K562 (cell line): ENCODE measurements around the gene KNCN. TPM values are rescaled to one million over a fixed set of nuclear protein-coding genes. Genes with fewer than 3 reads are reported as not detected.

Experiments
- ATAC-seq: fragments of 200-7000 bp; cut with Tn5 transposase; 3 replicates; pipeline ENCODE4 v1.9.1; 2020; ENCODE audit warnings: moderate library complexity
- BruUV-seq: library from RNA; stranded (reverse); fragments of 400-500 nt; replicated peaks from 2 replicates; lab custom pipeline; 2021; lab: Mats Ljungman, UMichigan
- CTCF ChIA-PET: fragments of 300-600 bp; formaldehyde crosslinking; extraction: SDS; loops from one replicate; lab custom pipeline; 2021; ENCODE audit warnings: low intra/inter-chr PET ratio; lab: Yijun Ruan, JAX
- POLR2A ChIA-PET: fragments of 300-600, 350-650 bp; sonication (Branson Sonifier 250); formaldehyde crosslinking; extraction: SDS; loops from one replicate; lab custom pipeline; 2021; ENCODE audit warnings: antibody characterized with exemption, inconsistent platforms; lab: Yijun Ruan, JAX
- DNase-seq, 4 experiments: peaks; one replicate each; pipeline versions ENCODE4 v3.0.0 to v3.0.0-alpha.2; 2011 to 2018; ENCODE audit warnings: low spot score in 3 of 4, mixed read lengths in 3 of 4; ENCODE audit errors: extremely low read depth in 1 of 4
- FAIRE-seq: peaks from 2 replicates; lab custom pipeline; 2011; peaks lifted over from hg19 to GRCh38; lab: Jason Lieb, UNC
- H2AFZ ChIP-seq: 2 replicates; pipeline ENCODE4 v1.6.0; 2011; ENCODE audit warnings: low read depth, low read length, control low read depth, inconsistent platforms
- H3K27ac ChIP-seq: fragments of 200-600 bp; 3 replicates; pipeline ENCODE4 v1.8.0; 2011; ENCODE audit warnings: low read depth, mild to moderate bottlenecking, control low read depth, inconsistent platforms, low read length, moderate library complexity, mixed read lengths; ENCODE audit errors: extremely low read depth
- H3K27me3 ChIP-seq, 2 experiments: fragments of 300-600 bp in 1 of 2; 2 replicates in 1 of 2; 3 replicates in 1 of 2; pipeline versions ENCODE4 v1.6.0 to v1.8.0; 2011; ENCODE audit warnings: inconsistent platforms in 2 of 2, low read length in 2 of 2, mild to moderate bottlenecking in 1 of 2, mixed read lengths in 1 of 2, moderate library complexity in 1 of 2; ENCODE audit not compliant: control insufficient read depth in 2 of 2, insufficient read depth in 2 of 2
- H3K36me3 ChIP-seq: fragments of 300-600 bp; 3 replicates; pipeline ENCODE4 v1.8.0; 2011; ENCODE audit warnings: mild to moderate bottlenecking, low read length, inconsistent platforms; ENCODE audit not compliant: control insufficient read depth, insufficient read depth
- H3K4me1 ChIP-seq, 2 experiments: fragments of 200-600 bp in 1 of 2; replicated peaks in 1 of 2; 2 replicates in 1 of 2; 3 replicates in 1 of 2; pipeline versions ENCODE4 v1.5.1 to v1.8.0; 2011; ENCODE audit warnings: inconsistent platforms in 2 of 2, low read length in 2 of 2, mild to moderate bottlenecking in 1 of 2, mixed read lengths in 1 of 2, moderate library complexity in 1 of 2; ENCODE audit not compliant: control insufficient read depth in 2 of 2, insufficient read depth in 2 of 2
- H3K4me2 ChIP-seq: 2 replicates; pipeline ENCODE4 v1.6.1; 2011; ENCODE audit warnings: low read length, control low read depth, inconsistent platforms, mixed read lengths; ENCODE audit not compliant: insufficient read depth
- H3K4me3 ChIP-seq: fragments of 200-600 bp; sonication (generic), shearing (Covaris generic); 2 replicates; pipeline ENCODE4 v1.5.1; 2016; ENCODE audit warnings: control low read depth, inconsistent platforms
- H3K79me2 ChIP-seq: fragments of 200-600 bp; 3 replicates; pipeline ENCODE4 v1.8.0; 2011; ENCODE audit warnings: low read length, inconsistent platforms; ENCODE audit not compliant: control insufficient read depth, insufficient read depth
- H3K9ac ChIP-seq, 2 experiments: 2 replicates each; pipeline versions ENCODE4 v1.6.0 to v1.6.1; 2011; ENCODE audit warnings: low read depth in 2 of 2, low read length in 2 of 2, control low read depth in 1 of 2, inconsistent platforms in 1 of 2, mild to moderate bottlenecking in 1 of 2, mixed read lengths in 1 of 2; ENCODE audit not compliant: insufficient read depth in 1 of 2
- H3K9me1 ChIP-seq: one replicate; pipeline ENCODE4 v1.6.0; 2011; ENCODE audit warnings: inconsistent platforms, mild to moderate bottlenecking, low read length, moderate library complexity; ENCODE audit not compliant: control insufficient read depth, insufficient read depth
- H3K9me3 ChIP-seq: replicated peaks from 2 replicates; pipeline ENCODE4 v1.5.1; 2011; ENCODE audit warnings: low read depth, low read length, inconsistent platforms; ENCODE audit not compliant: control insufficient read depth, insufficient read depth
- H4K20me1 ChIP-seq: replicated peaks from 2 replicates; pipeline ENCODE4 v1.6.1; 2011; ENCODE audit warnings: low read length, inconsistent platforms, mixed read lengths; ENCODE audit not compliant: control insufficient read depth, insufficient read depth
- KAT2B ChIP-seq: IDR thresholded peaks from one replicate; pipeline ENCODE4 v1.6.1; 2012; ENCODE audit warnings: low read depth, mild to moderate bottlenecking, control low read depth, inconsistent platforms, low read length, moderate library complexity
- MNT ChIP-seq, 2 experiments: fragments of 450-650 bp; conservative IDR thresholded peaks; 2 replicates each; pipeline ENCODE4 v1.6.1; 2017; ENCODE audit warnings: mild to moderate bottlenecking in 2 of 2, moderate library complexity in 2 of 2
- NFE2L1 ChIP-seq: fragments of 450-650 bp; IDR thresholded peaks from 2 replicates; pipeline ENCODE4 v1.6.1; 2016; ENCODE audit warnings: missing genetic modification characterization, low read depth, mild to moderate bottlenecking, missing compliant biosample characterization, moderate library complexity, borderline replicate concordance
- NR2C2 ChIP-seq, 2 experiments: fragments of 200-800 bp in 1 of 2; sonication (Bioruptor generic) in 1 of 2; sonication (generic) in 1 of 2; formaldehyde crosslinking in 1 of 2; IDR thresholded peaks; 2 replicates each; pipeline versions ENCODE4 v1.6.1 to v1.8.0; 2016 to 2022; ENCODE audit warnings: mild to moderate bottlenecking in 1 of 2, missing compliant biosample characterization in 1 of 2, missing genetic modification characterization in 1 of 2, missing genetic modification reagents in 1 of 2
- POLR3A ChIP-seq: IDR thresholded peaks from 2 replicates; pipeline ENCODE4 v1.6.1; 2011; ENCODE audit warnings: borderline replicate concordance, mild to moderate bottlenecking, moderate library complexity; ENCODE audit not compliant: insufficient read length, insufficient read depth; ENCODE audit errors: extremely low read depth
- PREB ChIP-seq: sonication (generic); formaldehyde crosslinking; IDR thresholded peaks from 2 replicates; pipeline ENCODE4 v1.8.1; 2023; ENCODE audit warnings: mild to moderate bottlenecking, missing genetic modification reagents
- PTTG1 ChIP-seq: fragments of 450-650 bp; IDR thresholded peaks from 2 replicates; pipeline ENCODE4 v1.6.1; 2016; ENCODE audit warnings: low read depth, mild to moderate bottlenecking, missing genetic modification characterization, missing compliant biosample characterization
- SNAPC5 ChIP-seq: fragments of 250-450 bp; sonication (Bioruptor Pico); IDR thresholded peaks from 2 replicates; pipeline ENCODE4 v1.8.0; 2021; ENCODE audit warnings: moderate library complexity, mild to moderate bottlenecking, inconsistent platforms
- ZMIZ1 ChIP-seq, 2 experiments: fragments of 150-350 bp in 1 of 2; IDR thresholded peaks; 2 replicates each; pipeline ENCODE4 v1.6.1; 2012 to 2016; ENCODE audit warnings: low read depth in 2 of 2, low read length in 2 of 2, mild to moderate bottlenecking in 1 of 2, moderate library complexity in 1 of 2
- ZNF512 ChIP-seq: IDR thresholded peaks from 2 replicates; pipeline ENCODE4 v1.6.1; 2016; ENCODE audit warnings: missing genetic modification characterization, missing compliant biosample characterization
- ZNF57 ChIP-seq: fragments of 450-650 bp; formaldehyde crosslinking; IDR thresholded peaks from 2 replicates; pipeline ENCODE4 v1.4.0; 2020; ENCODE audit warnings: mild to moderate bottlenecking, moderate library complexity
- WGBS: fragments of 100-300 bp; shearing (Covaris generic); methylation state at CpG from one replicate; pipeline ENCODE4 v1.1.6; 2016; ENCODE audit warnings: low coverage, mixed read lengths; ENCODE audit not compliant: insufficient coverage; ENCODE audit errors: missing lambda C conversion rate; 5-methylcytosine and 5-hydroxymethylcytosine counted together
- in situ Hi-C: fragments of 300-500 bp; cut with MboI; formaldehyde crosslinking; loops from 4 replicates; pipeline ENCODE4 v1.15.0; 2018; ENCODE audit warnings: inconsistent platforms, mixed read lengths
- intact Hi-C: fragments of 100-400 bp; cut with micrococcal nuclease; formaldehyde crosslinking; loops from 2 replicates; pipeline ENCODE4 v1.14.2; 2022
- polyA plus RNA-seq, 8 experiments: library from polyadenylated mRNA; depleted of rRNA in 4 of 8; stranded (reverse) in 5 of 8; unstranded in 3 of 8; fragments of >200 nt; fragmentation: Nextera tagmentation in 2 of 8; fragmentation: Illumina TruSeq in 1 of 8; extraction: Ambion mirVana in 2 of 8; extraction: Trizol in 1 of 8; gene quantifications; 2 replicates each; pipeline versions ENCODE4 v1.2.1 to v1.2.3, GENCODE V29; 2011 to 2014; ENCODE audit warnings: inconsistent platforms in 1 of 8, missing spikeins in 1 of 8
- total RNA-seq, 7 experiments: library from RNA; depleted of rRNA in 6 of 7; stranded (reverse); fragments of >200 nt in 6 of 7; fragmentation: Illumina TruSeq in 2 of 7; extraction: Trizol in 2 of 7; gene quantifications; 2 replicates each; pipeline versions ENCODE4 v1.2.1 to v1.2.3, GENCODE V29; 2011 to 2021; ENCODE audit warnings: low replicate concordance in 1 of 7

The KNCN gene
- total and polyA plus RNA-seq, 9 of the 15 experiments (the other 6 are each of a cell fraction or from before 2014, with no cell fraction given), result not detected

- TF ChIP-seq PREB (no peak), ZNF512 (tag) (no peak), ZNF57 (CRISPR knock-in tag) (no peak), PTTG1 (tag) (no peak), NR2C2 (CRISPR knock-in tag; IDR thresholded peaks at IDR 0.05) (no peak), NR2C2 (tag; IDR thresholded peaks at IDR 0.05) (no peak)
Observed at GRCh38 chr1:46562498-46562897, 11.1 kb upstream of the KNCN start (continued).

GRCh38 chr1:46558966-46559365 lies 7.5 kb upstream of the KNCN start:
- H3K79me2 ChIP-seq, result no peaks in the 10 kb centered on the region
- DNase-seq (no peak), FAIRE-seq (no peak), ATAC-seq (no peak)
- H3K27ac ChIP-seq, result no peak overlapping the region
- WGBS, result 68% methylated on average over 8 of the region's 8 CpGs
- peaks cover 6 to 17% of the 10 kb centered on the region in 2 experiments; a peak in 3 of 5 replicates for H3K4me1 ChIP-seq
- no peaks in the 10 kb centered on the region for H3K9me3 ChIP-seq
- H3K27me3 ChIP-seq, result no peaks in the 10 kb centered on the region
- H3K9me1 ChIP-seq, result peaks cover 3% of the 10 kb centered on the region
- no peaks in the 10 kb centered on the region; the same call in 1 of the 2 replicates for H4K20me1 ChIP-seq
- in situ Hi-C loops (no loop called here), intact Hi-C loops (loop anchor here (5.0 kb wide), 2 partner anchors 63 to 163 kb away; no protein-coding TSS in a partner anchor)
- ChIA-PET POLR2A (interaction anchor here (1.1 to 1.6 kb wide), 4 partner anchors 8 to 142 kb away, joined by 3 to 6 read pairs (median 4); no protein-coding TSS in a partner anchor), CTCF (no interaction called here)
- no peak overlapping the region for H2AFZ ChIP-seq
- H3K9ac ChIP-seq, result no peak overlapping the region
- BruUV-seq, result no TSS peak
- no peak overlapping the region for H3K4me3 ChIP-seq
- H3K4me2 ChIP-seq, result no peak overlapping the region
- peaks cover 6% of the 10 kb centered on the region; the same call in 1 of the 3 replicates for H3K36me3 ChIP-seq
- TF ChIP-seq KAT2B (no peak), POLR3A (no peak), ZMIZ1 (IDR thresholded peaks at IDR 0.05; ENCODE audit: low read depth in 2 of 2, low read length in 2 of 2) (no peak), NFE2L1 (tag) (no peak), MNT (conservative IDR thresholded peaks at IDR 0.05) (no peak), SNAPC5 (CRISPR knock-in tag) (no peak)
